ENCODE results near the gene ANGPTL8. TPM values are rescaled to one million over a fixed set of nuclear protein-coding genes. Genes with fewer than 3 reads are reported as not detected.

The ANGPTL8 gene
- total RNA-seq, 1 donor from 2014 or later, result not detected

DNA sequence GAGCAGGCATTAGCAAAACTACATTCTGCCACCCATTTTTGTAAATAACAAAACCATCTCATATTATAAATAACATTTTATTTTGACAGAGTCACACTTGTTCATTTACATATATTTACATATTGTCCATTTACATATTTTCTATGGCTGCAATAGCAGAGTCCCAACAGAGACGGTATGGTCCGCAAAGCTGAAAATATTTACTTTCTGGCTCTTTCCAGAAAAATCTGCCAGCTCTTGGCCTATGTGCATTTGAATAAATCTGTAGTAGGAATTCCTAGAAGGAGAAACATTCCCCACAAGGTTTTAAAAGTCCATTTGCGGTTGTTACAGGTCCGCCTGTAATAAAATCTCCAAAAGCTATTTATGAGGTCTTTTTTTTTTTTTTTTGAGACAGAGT is 50.8 kb downstream of the ANGPTL8 start:
- H3K4me3 ChIP-seq (ENCODE audit: low read depth, low read length), result no peak overlapping the region
- DNase-seq (ENCODE audit: low read depth), result no peak
- TF ChIP-seq, protein P1, sequence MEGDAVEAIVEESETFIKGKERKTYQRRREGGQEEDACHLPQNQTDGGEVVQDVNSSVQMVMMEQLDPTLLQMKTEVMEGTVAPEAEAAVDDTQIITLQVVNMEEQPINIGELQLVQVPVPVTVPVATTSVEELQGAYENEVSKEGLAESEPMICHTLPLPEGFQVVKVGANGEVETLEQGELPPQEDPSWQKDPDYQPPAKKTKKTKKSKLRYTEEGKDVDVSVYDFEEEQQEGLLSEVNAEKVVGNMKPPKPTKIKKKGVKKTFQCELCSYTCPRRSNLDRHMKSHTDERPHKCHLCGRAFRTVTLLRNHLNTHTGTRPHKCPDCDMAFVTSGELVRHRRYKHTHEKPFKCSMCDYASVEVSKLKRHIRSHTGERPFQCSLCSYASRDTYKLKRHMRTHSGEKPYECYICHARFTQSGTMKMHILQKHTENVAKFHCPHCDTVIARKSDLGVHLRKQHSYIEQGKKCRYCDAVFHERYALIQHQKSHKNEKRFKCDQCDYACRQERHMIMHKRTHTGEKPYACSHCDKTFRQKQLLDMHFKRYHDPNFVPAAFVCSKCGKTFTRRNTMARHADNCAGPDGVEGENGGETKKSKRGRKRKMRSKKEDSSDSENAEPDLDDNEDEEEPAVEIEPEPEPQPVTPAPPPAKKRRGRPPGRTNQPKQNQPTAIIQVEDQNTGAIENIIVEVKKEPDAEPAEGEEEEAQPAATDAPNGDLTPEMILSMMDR (conservative IDR thresholded peaks at IDR 0.05; ENCODE audit: low read depth, low read length), result no peak

DNA sequence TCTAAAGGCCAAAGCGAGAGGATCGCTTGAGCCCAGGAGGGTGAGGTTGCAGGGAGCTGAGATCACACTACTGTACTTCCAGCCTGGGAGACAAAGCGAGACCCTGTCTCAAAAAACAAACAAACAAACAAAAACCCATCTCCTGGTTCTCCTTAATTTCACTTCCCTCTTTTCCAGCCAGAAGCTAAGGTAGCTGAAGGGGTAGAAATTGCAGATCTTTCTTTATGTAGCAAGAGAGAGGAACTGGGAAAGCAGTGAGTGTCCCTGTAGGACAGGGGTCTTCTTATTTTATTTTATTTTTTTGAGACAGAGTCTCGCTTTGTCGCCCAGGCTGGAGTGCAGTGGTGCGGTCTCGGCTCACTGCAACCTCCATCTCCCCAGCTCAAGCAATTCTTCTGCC is 52.0 kb downstream of the ANGPTL8 start:
- TF ChIP-seq, protein P1 (conservative IDR thresholded peaks at IDR 0.05; ENCODE audit: low read depth, low read length), result no peak
- no peak for DNase-seq (ENCODE audit: low read depth)
- H3K4me3 ChIP-seq (ENCODE audit: low read depth, low read length), result no peak overlapping the region

Other genes with a start within 250 kb of the ANGPTL8 start
- gene LDLR, start 150.2 kb upstream of the ANGPTL8 start, total RNA-seq, result 123 and 184 TPM in 2 replicates
- 33.0 and 76.1 TPM in 2 replicates for gene SPC24, start 83.8 kb upstream of the ANGPTL8 start, total RNA-seq
- gene KANK2, start 42.1 kb upstream of the ANGPTL8 start, total RNA-seq, result 78.3 and 94.0 TPM in 2 replicates
- 17.2 and 17.7 TPM in 2 replicates for gene DOCK6, start 22.9 kb downstream of the ANGPTL8 start, total RNA-seq
- not detected in 2 replicates for gene TSPAN16, start 56.5 kb downstream of the ANGPTL8 start, total RNA-seq
- 13.4 and 18.3 TPM in 2 replicates for gene RAB3D, start 100.0 kb downstream of the ANGPTL8 start, total RNA-seq
- 226 and 228 TPM in 2 replicates for gene TMEM205, start 106.6 kb downstream of the ANGPTL8 start, total RNA-seq
- 6.1 and 7.8 TPM in 2 replicates for gene CCDC159, start 106.9 kb downstream of the ANGPTL8 start, total RNA-seq
- 1.3 and 6.2 TPM in 2 replicates for gene PLPPR2, start 115.8 kb downstream of the ANGPTL8 start, total RNA-seq
- gene SWSAP1, start 135.0 kb downstream of the ANGPTL8 start, total RNA-seq, result 1.2 and 2.7 TPM in 2 replicates
- 4.3 and 5.2 TPM in 2 replicates for gene EPOR, start 144.7 kb downstream of the ANGPTL8 start, total RNA-seq
- 3.1 and 19.0 TPM in 2 replicates for gene RGL3, start 179.7 kb downstream of the ANGPTL8 start, total RNA-seq
- 0.40 TPM in 1 of 2 replicates, not detected in the other for gene ODAD3, start 195.5 kb downstream of the ANGPTL8 start, total RNA-seq
- gene PRKCSH, start 196.0 kb downstream of the ANGPTL8 start, total RNA-seq, result 184 and 243 TPM in 2 replicates
- gene ELAVL3, start 241.4 kb downstream of the ANGPTL8 start, total RNA-seq, result not detected in 2 replicates